Mammary epithelial cell (primary cell): ENCODE data around the gene BMP8B.

Source experiments
- EZH2 ChIP-seq: IDR thresholded peaks from 2 replicates; pipeline ENCODE4 v1.6.1; 2012; ENCODE audit warnings: low read length, inconsistent platforms, borderline replicate concordance
- TF ChIP-seq, protein P1 (sequence below), 2 donors: IDR thresholded peaks in 1 of 2; conservative IDR thresholded peaks in 1 of 2; 2 replicates each; pipeline ENCODE4 v1.5.1; 2011 to 2012; ENCODE audit warnings: inconsistent platforms in 2 of 2, low read length in 2 of 2, mild to moderate bottlenecking in 2 of 2, control low read depth in 1 of 2, low read depth in 1 of 2; ENCODE audit not compliant: insufficient read depth in 1 of 2; ENCODE audit errors: extremely low read depth in 1 of 2

GRCh38 chr1:39828734-39829133, 40.1 kb upstream of the BMP8B start:
- TF ChIP-seq, protein P1, sequence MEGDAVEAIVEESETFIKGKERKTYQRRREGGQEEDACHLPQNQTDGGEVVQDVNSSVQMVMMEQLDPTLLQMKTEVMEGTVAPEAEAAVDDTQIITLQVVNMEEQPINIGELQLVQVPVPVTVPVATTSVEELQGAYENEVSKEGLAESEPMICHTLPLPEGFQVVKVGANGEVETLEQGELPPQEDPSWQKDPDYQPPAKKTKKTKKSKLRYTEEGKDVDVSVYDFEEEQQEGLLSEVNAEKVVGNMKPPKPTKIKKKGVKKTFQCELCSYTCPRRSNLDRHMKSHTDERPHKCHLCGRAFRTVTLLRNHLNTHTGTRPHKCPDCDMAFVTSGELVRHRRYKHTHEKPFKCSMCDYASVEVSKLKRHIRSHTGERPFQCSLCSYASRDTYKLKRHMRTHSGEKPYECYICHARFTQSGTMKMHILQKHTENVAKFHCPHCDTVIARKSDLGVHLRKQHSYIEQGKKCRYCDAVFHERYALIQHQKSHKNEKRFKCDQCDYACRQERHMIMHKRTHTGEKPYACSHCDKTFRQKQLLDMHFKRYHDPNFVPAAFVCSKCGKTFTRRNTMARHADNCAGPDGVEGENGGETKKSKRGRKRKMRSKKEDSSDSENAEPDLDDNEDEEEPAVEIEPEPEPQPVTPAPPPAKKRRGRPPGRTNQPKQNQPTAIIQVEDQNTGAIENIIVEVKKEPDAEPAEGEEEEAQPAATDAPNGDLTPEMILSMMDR (conservative IDR thresholded peaks at IDR 0.05 in 1 of 2, IDR thresholded peaks at IDR 0.05 in 1 of 2; ENCODE audit: extremely low read depth in 1 of 2, insufficient read depth in 1 of 2, low read depth in 1 of 2, low read length in 2 of 2) = no peak
- no peak for TF ChIP-seq EZH2
